GM18868 (cell line): ENCODE data around the gene ANP32A.
A peak's percentile ranks its signal among the peaks of the same experiment; 100 is the strongest.

ENCODE experiments used
- ATAC-seq: cut with Tn5 transposase; IDR thresholded peaks from one replicate; pipeline ENCODE4 v1.9.1; 2021; ENCODE audit warnings: mild to moderate bottlenecking, moderate library complexity; ENCODE audit not compliant: unreplicated experiment

Gene ANP32A

DNA sequence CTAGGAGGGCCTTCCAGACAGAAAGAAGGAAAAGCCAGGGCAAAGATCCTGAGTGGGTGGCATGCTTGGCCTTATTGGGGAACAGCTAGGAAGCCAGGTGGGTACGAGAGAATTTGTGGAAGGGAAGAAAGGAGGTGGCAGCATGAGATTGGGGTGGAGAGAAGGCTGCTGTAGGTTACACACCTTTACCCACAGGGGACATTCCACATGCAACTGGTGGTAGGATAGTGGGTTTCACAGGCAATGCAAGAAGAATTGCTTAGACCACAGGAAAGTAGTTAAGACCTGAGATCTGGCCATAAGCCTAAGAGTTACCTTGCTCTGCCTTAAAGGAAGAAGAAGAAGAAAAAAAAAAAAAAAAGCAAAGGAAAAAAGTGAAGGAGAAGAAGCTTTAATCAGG lies 19.8 kb downstream of the ANP32A start:
- ATAC-seq, result no peak

DNA sequence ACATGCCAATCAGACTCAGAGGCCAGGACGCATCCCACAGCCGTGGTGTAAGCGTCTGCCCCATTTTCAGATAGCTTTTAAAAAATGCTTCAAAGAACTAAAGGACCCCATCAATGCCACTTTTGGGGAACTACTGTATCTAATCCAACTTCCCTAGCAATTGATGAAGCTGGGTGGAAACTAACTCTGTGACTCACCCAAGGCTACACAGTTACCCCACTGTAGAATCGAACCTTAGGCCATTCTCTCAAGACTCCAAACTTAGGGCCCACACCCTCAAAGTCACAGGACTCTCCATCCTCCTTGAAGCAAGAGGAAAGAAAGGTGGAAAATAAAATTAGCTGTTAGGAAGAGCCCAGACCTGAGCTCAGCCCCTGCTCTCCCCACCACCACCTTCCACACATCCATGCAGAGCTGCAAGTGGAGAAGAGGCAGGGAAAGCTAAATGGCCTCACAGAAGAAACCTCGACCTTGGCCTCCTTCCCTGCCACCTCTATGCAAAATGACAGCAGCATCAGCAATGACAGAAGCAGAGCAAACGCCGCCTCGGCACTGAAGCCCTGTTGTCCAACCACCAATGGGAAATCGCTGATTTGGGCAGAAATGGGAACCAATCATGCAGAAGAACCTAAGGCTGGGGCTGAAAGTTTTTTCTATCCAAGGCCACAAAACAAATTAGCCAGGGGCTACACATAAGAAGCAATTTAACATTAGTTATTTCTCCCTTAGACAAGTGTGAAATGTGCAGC lies 22.2 kb downstream of the ANP32A start:
- no peak for ATAC-seq

DNA sequence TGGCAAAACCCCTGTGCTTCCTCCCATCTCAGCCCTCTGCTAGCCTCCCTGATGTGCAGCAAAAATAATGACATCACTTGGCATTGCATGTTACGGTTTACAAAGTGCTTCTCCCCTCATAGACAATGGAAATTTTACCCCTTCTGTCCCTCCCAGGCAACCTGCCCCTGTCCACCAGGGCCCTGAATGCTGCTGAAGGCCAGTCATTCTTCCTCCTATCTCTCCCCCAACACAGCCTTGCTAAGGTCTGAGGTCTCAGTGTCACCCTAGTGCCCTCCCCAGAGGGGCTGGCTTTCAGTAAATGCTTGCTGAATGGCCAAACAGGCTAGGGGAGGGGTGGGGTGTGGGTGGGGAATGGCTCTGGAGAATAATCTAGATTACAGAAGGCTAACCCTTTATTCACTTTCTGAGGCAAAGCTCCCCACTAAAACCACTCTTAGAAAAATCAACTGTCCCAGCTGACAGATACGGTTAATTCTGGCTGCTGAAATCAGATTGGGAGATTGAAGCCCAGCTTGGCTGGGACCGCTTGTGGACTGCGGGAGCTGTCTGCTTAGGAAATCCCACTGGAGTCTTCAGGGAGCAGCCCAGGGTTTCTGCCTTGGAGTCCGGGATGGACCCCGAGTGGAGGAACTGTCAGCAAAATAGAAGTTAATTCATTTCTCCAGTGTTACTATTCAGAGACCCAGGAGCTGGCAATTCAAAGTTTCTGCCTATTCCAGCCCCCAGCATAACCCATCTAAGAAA lies 22.9 kb downstream of the ANP32A start:
- ATAC-seq, result no peak

DNA sequence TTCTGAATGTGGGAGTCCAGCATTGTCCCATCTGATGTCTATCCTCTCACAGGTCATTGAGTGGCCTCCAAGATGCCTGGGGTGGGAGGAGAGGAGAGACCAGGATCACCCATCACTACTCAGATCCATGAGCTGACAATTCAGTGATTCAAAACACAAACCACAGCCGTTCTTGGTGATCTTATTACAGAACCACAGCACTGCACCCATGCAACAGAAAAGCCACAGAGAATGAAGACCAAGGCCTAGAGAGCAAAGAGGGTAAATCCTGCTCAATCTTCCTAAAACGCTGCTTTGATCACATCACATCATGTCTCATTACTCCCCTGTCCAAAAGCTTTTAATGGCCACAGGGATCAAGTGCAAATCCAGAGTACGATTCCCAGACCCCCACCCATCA lies 23.5 kb downstream of the ANP32A start:
- peak; percentile 39 for ATAC-seq

DNA sequence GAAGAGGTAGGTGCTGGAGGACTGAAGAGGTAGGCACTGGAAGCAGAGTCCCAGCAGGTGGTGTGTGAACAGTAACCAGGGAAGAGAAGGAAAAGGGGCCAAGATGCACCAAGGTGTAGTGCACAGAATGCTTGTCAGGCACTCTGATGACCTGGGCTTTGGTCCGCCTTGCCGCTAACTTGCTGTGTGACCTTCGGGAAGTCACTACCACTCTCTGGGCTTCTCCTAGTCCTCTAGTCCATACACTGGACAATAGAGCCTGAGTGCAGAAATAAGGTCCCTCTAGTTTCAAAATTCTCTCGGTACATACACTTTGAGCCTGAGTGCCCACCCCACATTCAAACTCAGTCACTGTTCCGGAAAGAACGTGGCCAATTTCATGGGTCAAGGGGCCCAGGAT lies 24.1 kb downstream of the ANP32A start:
- ATAC-seq, result no peak

DNA sequence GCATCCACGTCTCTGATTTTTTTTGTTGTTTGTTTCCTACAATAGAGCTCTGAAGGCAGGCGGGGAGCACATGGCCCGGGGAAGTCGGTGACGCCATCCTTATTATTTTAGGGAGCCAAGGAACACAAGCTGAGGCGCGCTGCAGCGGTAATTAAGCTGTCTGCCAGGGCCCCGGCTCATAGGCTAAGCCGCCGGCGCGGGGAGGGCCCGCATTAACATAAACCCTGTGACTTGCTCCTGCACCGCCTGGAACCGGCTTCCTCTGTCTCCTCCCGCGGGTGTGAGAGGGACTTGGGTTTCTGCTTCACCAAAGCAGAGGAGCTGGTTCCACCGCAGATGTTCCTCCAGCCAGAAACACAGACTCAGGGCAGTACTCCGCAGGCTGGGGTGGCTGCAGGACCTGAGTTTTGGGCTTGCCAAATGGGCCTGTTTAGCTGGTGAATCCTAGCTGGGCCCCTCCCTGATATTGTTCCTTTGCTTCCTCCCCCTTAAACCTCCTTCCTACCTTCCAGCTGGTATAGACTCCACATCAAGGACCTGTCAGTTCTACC lies 25.3 kb downstream of the ANP32A start:
- ATAC-seq, result peak; percentile 45

DNA sequence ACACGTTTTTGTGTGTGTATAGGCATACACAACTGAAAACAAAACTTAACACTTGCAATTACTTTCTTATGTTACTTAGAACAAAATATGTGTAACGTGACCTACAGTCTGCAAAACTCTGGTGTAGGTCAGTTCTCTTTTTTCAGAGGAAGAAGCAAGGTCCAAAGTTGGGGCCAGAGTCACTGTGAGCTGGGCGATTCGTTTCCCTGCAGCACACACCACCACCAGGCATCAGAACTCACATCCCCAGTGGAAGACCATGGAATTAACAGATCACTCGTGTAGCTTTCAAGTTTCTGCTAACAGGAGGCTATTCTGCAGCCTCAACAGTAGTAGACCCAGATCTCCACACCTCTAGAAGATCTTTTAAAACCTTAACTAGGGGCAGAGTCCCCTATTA lies 25.8 kb downstream of the ANP32A start:
- no peak for ATAC-seq

DNA sequence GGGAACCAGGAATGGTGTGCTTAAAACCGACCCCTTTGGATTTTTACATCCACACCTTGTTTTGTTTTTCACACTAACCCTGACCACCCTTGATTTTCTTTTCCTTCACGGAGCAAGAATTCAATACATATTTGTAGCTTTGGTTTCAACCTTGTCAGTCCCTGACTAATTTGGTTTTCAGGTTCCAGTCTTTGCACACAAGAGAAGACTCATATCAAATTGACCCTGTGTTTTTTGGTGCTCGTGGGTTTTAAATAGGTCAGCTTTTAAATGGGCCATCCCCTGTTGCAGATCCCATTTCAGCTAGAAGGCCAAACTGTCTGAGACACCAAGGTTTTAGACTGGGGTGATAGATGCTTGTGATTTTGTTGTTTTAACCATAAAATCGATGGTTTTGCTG lies 26.4 kb downstream of the ANP32A start:
- no peak for ATAC-seq

DNA sequence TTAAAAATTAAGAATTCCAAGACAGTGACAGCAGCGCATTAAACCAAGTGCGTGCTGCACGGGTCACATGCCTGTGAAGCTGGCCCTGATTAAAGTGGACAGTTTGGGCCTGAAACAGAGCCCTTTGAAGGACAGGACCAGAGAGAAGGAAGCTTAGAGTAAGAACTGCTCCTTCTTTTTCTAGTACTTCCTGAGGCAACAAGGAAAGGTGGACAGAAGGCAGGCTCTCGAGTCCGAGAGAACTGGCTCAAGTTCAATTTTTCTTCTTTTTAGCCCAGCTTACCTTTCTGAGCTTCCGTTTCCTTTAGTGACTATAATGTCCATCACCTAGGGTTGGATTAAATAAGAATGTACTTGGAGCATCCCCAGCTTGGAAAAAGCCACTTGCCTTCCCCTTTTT lies 26.9 kb downstream of the ANP32A start:
- ATAC-seq, result no peak

DNA sequence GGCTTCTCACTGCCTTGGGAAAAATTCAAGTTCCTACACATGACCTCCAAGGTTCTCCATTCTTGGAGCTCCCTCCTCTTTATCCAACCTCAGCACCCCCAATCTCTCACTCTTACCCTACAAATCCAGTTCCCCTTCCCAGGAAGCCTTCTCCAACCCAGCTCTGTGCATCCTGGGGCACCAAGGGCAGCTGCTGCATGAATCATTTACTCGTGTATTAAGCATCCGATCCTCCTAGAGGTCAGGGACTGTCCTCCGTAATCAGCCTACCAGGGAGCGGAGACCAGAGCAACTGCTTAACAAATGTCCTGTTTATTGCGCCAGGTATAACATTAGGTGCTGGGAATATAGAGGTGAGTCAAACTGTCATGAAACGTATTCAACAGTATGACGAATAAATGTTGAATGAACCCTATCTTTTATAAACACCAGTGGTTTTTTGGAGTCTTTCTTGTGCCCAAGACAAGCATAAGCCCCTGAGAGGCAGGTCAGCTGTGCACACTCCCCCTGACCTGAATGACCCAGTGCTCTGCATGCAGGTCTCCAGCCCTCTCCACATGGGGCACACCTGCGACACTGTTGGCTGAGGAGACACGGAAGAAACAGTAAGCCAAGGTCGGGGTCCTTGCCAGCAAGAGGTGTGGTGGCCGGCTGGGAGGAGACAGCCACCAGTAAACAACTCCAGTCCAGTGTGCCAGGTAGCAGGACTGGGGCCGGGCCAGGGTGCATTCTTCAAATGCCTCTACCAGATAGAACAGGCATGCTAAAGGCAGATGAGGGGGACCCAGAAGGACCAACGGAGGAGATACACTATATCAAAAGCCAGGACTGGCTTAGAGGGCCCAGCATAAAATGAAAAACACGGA lies 27.6 kb downstream of the ANP32A start:
- ATAC-seq, result no peak

DNA sequence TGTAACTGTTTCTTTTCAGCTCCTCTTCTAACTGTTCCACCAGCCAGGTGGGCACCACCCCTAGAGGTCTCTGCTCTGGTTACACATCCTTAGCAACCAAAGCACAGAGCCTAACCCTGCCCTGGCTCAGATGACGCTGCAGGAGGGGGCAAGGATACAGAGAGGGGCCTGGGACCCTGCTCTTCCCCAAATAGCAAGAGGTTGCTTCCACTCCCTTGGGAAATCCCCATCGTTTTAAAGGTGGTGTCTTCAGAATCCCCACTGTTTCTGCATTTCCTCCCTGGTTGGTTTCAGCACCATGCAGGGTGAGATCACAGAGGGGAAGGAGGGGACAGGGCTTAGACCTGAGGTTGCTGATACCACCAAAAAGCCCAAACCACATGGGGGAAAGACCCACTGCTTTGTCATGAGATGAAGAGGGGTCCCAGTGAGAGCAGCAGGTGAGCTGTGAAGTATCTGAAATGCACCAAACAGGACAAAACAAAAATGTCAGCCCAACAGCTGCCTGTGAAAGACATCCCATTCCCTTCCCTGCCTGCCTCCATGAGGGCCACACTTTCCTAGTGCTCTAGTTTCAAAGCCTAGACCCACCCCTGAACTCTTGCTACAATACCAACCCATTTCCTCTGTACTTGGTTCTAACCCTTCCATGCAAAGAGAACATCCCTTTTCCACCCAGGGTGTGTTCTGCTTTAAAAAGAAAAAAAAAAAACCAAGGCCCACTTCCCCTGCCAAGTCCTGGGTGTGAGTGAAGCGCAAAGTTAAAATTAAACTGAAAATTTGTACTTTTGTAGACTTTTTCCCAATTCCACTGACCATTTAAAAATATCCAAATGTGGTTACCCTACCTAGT lies 29.0 kb downstream of the ANP32A start:
- peak; percentile 79 for ATAC-seq

DNA sequence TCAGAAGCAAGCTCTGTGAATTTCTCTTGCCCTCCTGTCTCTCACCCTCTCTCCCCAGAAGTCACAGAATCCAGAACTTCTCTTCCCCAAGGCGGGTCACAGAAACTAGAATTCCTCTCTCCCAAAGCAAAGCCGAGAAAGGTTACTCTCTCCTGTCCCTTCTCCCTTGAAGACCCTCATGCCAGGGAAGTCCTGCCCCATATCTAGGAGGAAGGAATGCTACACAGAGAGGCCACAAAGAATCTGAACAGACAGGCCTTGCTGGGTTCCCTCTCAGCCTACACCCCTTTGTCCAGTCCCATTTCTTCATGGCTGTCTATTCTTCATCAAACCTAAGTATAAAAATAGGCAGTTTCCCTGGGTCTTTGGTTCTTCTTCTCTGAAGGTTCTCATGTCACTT lies 29.8 kb downstream of the ANP32A start:
- no peak for ATAC-seq

DNA sequence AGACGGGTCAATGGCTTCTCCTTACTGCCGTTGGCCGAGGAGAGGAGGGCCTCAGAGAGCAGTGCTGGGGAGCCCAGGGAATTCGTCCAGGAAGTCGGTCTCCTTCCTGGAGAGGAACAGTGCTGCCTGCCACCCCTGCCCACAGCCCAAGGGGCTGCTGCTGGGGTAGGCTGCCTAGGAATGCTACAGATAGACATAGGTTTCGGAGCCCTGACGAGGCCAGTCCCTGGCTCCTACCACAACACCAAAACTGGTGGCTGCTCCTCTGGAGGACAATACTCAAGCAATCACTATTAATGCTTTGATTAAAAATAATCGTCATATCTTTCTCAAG lies 30.5 kb downstream of the ANP32A start:
- no peak for ATAC-seq

DNA sequence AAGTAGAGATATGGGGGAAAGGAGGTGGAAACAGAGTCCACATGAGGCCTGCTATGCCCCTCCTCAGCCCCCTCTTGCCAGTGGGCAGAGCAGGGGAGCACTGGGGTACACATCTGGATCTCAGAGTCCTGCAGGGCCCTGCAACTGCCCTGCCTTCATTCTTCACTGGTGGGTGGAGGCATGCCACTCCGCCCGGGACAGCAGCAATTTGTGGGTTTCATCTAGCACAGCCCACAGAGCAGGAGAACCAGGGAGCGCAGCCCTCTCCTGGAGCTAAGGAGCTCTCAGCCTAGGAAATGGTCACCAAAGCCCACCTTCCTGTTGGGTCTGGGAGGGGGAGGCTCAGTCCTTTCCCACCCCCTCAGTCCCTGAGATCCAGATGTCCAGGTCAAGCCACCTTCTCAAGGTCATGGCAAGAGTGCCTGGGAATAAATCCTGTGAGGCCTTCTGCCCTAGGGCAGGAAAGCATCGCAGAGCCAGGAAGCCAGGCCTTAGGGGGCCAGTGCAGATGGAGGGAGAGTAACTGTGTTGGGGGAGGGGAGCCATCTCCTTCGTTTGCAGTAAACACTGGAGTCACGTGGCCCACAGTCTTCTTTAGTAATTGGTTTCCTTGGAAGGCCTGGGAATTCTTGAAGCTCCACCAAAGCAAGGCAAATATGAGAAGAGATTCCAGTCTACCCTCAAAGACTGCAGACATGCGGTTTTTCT lies 31.0 kb downstream of the ANP32A start:
- no peak for ATAC-seq

DNA sequence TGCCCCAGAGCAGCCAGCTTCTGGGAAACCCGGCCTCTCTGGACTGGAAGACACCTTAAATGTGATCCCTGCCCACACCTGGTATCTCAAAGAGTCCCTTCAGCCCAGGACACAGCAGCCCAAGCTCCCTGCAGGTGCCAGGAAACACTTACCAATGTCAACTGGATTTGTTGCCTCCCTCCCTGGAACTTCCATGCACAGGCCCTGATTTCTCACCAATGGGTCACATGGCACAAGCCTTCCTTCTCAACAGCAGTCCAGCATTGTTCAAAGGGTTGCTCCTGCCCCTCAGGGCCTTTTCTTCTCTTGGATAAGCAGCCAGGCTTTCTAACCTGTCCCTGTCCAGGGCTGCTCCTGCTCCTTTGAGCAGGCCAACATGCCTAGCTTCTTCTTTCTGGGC lies 31.6 kb downstream of the ANP32A start:
- ATAC-seq, result no peak

DNA sequence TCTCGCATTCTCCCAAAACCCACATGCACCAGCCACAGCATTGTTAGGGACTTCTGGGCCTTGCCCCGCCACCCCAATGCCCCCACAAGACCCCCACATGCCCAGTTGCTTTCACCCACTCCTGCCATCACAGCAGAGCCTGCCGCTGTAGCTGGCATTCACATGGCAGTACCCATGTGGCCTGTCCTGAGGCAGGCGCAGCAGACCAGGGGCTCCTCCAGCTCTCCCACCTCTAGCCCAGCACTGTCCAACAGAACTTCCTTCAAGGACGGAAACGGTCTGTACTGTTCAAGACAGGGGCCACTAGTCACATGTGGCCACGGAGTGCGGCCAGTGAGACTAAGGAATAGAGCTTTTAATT lies 32.5 kb downstream of the ANP32A start:
- ATAC-seq, result no peak

DNA sequence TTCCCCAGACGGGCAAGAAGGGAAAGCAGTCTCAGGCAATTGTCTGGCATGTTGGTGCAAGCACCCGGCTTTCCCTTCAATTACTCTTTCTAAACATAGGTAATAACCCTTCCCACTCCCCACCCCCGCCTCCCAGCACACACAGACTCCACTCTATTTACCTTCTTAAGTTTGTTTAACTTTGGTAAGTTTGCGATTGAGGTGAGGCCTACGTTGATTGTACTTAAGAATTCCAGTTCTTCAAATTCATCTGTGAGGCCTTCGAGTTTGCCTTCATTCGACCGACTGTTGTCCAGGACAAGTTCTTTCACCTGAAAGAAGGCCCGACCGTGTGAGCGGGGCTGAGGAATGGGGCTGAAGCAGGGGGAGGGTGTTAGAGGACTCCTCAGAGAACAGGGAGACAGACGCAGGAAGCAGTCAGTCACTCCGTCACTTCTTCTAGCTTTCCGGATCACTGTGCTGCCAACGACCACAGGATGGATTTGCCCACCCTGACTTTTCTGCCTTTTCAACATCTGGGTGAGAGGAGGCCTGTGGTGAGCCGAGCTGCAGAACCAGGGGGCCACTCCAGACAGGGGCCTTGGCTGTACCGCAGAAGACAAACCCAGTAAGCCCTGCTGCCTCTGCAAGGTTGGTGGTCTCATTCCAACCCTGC lies 33.0 kb downstream of the ANP32A start:
- no peak for ATAC-seq

DNA sequence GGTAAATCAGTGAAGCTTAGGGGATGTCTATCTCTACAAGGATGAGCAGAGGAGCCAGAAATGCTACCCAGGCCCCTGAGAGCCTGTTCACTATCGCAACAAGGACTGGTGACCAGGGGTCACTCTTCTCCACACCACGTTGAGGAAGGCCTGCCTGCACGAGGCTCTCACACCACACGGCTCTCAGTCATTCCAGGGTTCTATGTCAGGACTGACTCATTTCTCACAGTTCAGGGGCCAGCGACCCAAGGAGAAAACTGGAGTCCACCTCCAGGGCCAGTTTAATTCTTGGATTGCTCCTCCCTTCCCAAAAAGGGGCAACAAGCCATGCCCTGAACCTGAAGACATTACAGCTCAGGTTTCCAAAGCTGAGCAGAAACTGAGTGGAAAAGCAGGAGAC lies 33.9 kb downstream of the ANP32A start:
- no peak for ATAC-seq

DNA sequence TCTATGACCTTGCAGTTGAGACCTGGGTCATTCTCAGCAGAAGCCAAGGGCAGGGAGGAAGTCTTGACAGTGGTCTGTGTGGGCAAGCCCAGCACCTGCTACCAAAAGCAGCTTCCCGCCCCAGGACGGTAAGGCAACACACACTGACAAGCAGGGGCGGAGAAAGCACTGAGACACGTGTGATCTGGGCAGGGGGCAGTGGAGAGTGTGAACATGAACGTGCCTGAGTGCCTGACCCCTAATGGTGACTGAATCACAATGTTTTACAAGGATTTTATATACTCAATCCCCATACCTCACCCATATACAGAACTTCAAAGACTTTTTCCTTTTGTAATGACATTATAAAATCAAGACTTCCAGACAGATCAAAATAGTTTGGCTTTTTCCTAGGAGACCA lies 35.2 kb downstream of the ANP32A start:
- ATAC-seq, result no peak

DNA sequence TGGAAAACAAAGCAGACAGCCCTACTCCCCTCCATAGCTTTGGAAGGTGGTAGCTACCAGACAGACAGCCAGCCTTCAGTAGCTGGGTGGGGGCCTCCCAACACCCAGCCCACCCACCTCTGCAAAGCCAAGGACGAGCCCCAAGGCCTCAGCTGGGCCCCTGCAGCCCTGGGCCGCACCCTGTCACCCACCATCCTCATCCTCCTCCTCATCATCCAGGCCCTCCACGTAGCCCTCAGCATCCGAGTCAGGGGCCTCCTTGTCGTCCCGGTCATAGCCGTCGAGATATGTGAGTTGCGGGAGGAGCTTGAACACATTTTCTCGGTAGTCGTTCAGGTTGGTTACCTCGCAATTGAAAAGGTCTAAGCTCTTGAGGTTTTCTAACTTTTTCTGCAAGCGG lies 36.5 kb downstream of the ANP32A start:
- ATAC-seq, result no peak
